Neural crest cell (in vitro differentiated cells): ENCODE measurements around the gene NDP. TPM values are rescaled to one million over a fixed set of nuclear protein-coding genes. Genes with fewer than 3 reads are reported as not detected.
"Not testable (repeated sequence)": the region's sequence is repeated elsewhere in the genome, so short reads cannot be mapped to it uniquely, and the experiment has no call there.

ENCODE experiments used
- DNase-seq: peaks from one replicate; pipeline ENCODE4 v3.0.0; 2021; ENCODE audit warnings: low read depth, mixed read lengths, low spot score
- H3K27ac Mint-ChIP-seq: one replicate; pipeline ENCODE4 v1.8.0; 2021; ENCODE audit warnings: mild to moderate bottlenecking, mixed read lengths; ENCODE audit not compliant: unreplicated experiment
- H3K27me3 Mint-ChIP-seq: 2 replicates; pipeline ENCODE4 v1.8.0; 2021; ENCODE audit warnings: low read depth, mild to moderate bottlenecking, mixed read lengths
- H3K36me3 Mint-ChIP-seq: 2 replicates; pipeline ENCODE4 v1.8.0; 2021; ENCODE audit warnings: low read depth, mild to moderate bottlenecking, mixed read lengths
- H3K4me1 Mint-ChIP-seq: 2 replicates; pipeline ENCODE4 v1.8.0; 2021; ENCODE audit warnings: mixed read lengths
- H3K4me3 Mint-ChIP-seq: one replicate; pipeline ENCODE4 v1.8.0; 2021; ENCODE audit warnings: mild to moderate bottlenecking, mixed read lengths
- H3K9me3 Mint-ChIP-seq: 2 replicates; pipeline ENCODE4 v1.8.0; 2021; ENCODE audit warnings: mixed read lengths
- CTCF ChIP-seq: fragments of 200-600 bp; sonication (generic); conservative IDR thresholded peaks from 2 replicates; pipeline ENCODE4 v1.5.0; 2021; ENCODE audit warnings: antibody characterized with exemption, mild to moderate bottlenecking
- total RNA-seq: library from RNA; stranded (reverse); gene quantifications from 2 replicates; pipeline ENCODE4 v1.2.1, GENCODE V29; 2021

The NDP gene
- total RNA-seq, 1 donor from 2014 or later, result 4.3 TPM

GRCh38 chrX:43953218-43953617 is 20.0 kb downstream of the NDP start:
- Mint-ChIP-seq H3K36me3 (peaks cover 4% of the 10 kb centered on the region), H3K4me1 (peaks cover under 1% of the 10 kb centered on the region), H3K9me3 (no peaks in the 10 kb centered on the region), H3K27ac (no peak overlapping the region), H3K4me3 (no peak overlapping the region), H3K27me3 (no peaks in the 10 kb centered on the region)
- no peak for TF ChIP-seq CTCF
- DNase-seq, result no peak

GRCh38 chrX:43949669-43950068 is 23.5 kb downstream of the NDP start:
- Mint-ChIP-seq H3K4me1 (no peaks in the 10 kb centered on the region), H3K27me3 (no peaks in the 10 kb centered on the region), H3K27ac (no peak overlapping the region), H3K9me3 (no peaks in the 10 kb centered on the region), H3K36me3 (peaks cover 4% of the 10 kb centered on the region), H3K4me3 (no peak overlapping the region)
- TF ChIP-seq CTCF, result peak; percentile 61
- peak; percentile 11 for DNase-seq

GRCh38 chrX:43940816-43941474 is 32.2 kb downstream of the NDP start:
- no peaks in the 10 kb centered on the region for H3K36me3 Mint-ChIP-seq
- peak overlapping the region; percentile 63 for H3K27ac Mint-ChIP-seq
- no peaks in the 10 kb centered on the region for H3K27me3 Mint-ChIP-seq
- TF ChIP-seq CTCF, result no peak
- no peak overlapping the region for H3K4me3 Mint-ChIP-seq
- H3K9me3 Mint-ChIP-seq, result peaks cover 3% of the 10 kb centered on the region
- DNase-seq, result no peak
- H3K4me1 Mint-ChIP-seq, result no peaks in the 10 kb centered on the region

DNA sequence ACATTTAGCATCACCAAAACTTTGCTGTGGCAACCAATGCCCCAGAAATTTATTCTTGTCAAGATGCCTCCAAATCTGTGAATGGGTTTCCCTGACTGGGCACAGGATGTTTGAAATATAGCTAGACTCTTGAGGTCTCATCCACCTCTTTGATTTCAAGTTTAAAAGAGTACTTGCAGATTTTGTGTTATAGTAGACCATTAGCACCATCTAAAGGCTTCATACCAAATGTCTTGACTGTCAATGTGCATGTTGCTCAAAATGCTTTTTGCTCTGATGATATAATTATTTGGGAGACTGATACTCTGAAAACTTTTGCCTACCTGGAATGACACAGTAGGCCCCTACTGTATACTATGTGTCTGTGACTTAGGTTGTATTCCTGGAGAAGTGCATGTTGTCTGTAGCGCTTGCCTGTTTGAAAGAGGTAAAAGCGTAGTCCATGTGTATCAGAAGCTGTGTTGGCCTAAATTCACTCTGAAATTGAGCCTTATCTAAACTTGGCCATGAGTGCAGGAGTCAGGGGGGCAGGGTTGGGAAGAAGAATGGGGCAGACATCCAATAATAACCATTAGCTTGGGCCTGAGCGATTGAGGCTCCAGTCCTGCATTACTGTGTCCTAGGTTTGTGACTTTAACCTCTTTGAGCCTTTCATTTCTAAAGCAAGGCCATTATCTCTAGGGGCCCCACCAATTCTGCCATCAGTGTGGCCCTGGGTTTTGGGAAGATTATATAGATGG is 33.8 kb downstream of the NDP start:
- Mint-ChIP-seq H3K27ac (no peak overlapping the region), H3K36me3 (no peaks in the 10 kb centered on the region), H3K4me3 (no peak overlapping the region), H3K27me3 (no peaks in the 10 kb centered on the region), H3K4me1 (no peaks in the 10 kb centered on the region), H3K9me3 (peaks cover 3% of the 10 kb centered on the region)
- DNase-seq, result no peak
- no peak for TF ChIP-seq CTCF

DNA sequence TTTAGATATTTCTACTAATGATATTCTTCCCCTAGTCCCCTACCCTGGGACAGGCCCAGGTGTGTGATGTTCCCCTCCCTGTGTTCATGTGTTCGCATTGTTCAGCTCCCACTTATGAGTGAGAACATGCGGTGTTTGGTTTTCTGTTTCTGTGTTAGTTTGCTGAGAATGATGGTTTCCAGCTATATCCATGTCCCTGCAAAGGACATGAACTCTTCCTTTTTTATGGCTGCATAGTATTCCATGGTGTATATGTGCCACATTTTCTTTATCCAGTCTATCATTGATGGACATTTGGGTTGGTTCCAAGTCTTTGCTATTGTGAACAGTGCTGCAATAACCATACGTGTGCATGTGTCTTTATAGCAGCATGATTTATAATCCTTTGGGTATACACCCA is 51.2 kb downstream of the NDP start:
- not testable (repeated sequence) for H3K36me3 Mint-ChIP-seq, DNase-seq, H3K4me3 Mint-ChIP-seq, H3K4me1 Mint-ChIP-seq, H3K27me3 Mint-ChIP-seq, H3K27ac Mint-ChIP-seq
- H3K9me3 Mint-ChIP-seq, result peaks cover 22% of the 10 kb centered on the region

- not testable (repeated sequence) for H3K36me3 Mint-ChIP-seq, H3K9me3 Mint-ChIP-seq, H3K27me3 Mint-ChIP-seq
Observed at GRCh38 chrX:43910772-43911171, 62.4 kb downstream of the NDP start.

More at GRCh38 chrX:43910772-43911171, 62.4 kb downstream of the NDP start:
- H3K27ac Mint-ChIP-seq, H3K4me3 Mint-ChIP-seq, DNase-seq: not testable (repeated sequence)
- peaks cover 13% of the 10 kb centered on the region for H3K4me1 Mint-ChIP-seq
